Panc1 (cell line): Measurements from ENCODE around the gene MFAP5. TPM values are rescaled to one million over a fixed set of nuclear protein-coding genes. Genes with fewer than 3 reads are reported as not detected.

Experiments used
- ATAC-seq: fragments of 200-7000 bp; cut with Tn5 transposase; 2 replicates; pipeline ENCODE4 v1.9.1; 2020; ENCODE audit warnings: mild to moderate bottlenecking, moderate library complexity
- BruUV-seq: library from RNA; stranded (reverse); fragments of 400-500 nt; replicated peaks from 2 replicates; lab custom pipeline; 2021; lab: Mats Ljungman, UMichigan
- CTCF ChIA-PET: fragments of 300-600 bp; sonication (Branson Sonifier 250); formaldehyde crosslinking; loops from one replicate; lab custom pipeline; 2022; ENCODE audit warnings: antibody characterized with exemption; lab: Charles Lee
- POLR2A ChIA-PET: fragments of 300-600 bp; sonication (Branson Sonifier 250); formaldehyde crosslinking; loops from one replicate; lab custom pipeline; 2022; ENCODE audit warnings: antibody characterized with exemption; lab: Charles Lee
- DNase-seq: peaks from one replicate; pipeline ENCODE4 v3.0.0-alpha.2; 2010; ENCODE audit warnings: low read depth, low spot score
- H3K27ac ChIP-seq: 2 replicates; pipeline ENCODE4 v1.5.1; 2011; ENCODE audit warnings: mild to moderate bottlenecking, low read length, inconsistent platforms
- H3K27me3 ChIP-seq: fragments of 200-500 bp; sonication (Bioruptor generic); 2 replicates; pipeline ENCODE4 v1.6.0; 2014; ENCODE audit warnings: low read length, inconsistent platforms; ENCODE audit not compliant: control insufficient read depth, insufficient read depth
- H3K36me3 ChIP-seq: fragments of 200-500 bp; sonication (Bioruptor generic); 2 replicates; pipeline ENCODE4 v1.5.1; 2014; ENCODE audit warnings: inconsistent platforms, mild to moderate bottlenecking, low read length, moderate library complexity; ENCODE audit not compliant: control insufficient read depth, insufficient read depth
- H3K4me1 ChIP-seq: 2 replicates; pipeline ENCODE4 v1.5.1; 2011; ENCODE audit warnings: inconsistent platforms, mild to moderate bottlenecking, low read length, moderate library complexity; ENCODE audit not compliant: control insufficient read depth, insufficient read depth
- H3K4me3 ChIP-seq, 2 experiments: 2 replicates each; pipeline ENCODE4 v1.5.1; 2011 to 2012; ENCODE audit warnings: low read depth in 2 of 2, low read length in 2 of 2, mild to moderate bottlenecking in 2 of 2, inconsistent platforms in 1 of 2, moderate library complexity in 1 of 2
- H3K9me3 ChIP-seq: fragments of 200-500 bp; sonication (Bioruptor generic); 2 replicates; pipeline ENCODE4 v1.5.1; 2014; ENCODE audit warnings: low read depth, mild to moderate bottlenecking, inconsistent platforms, low read length, moderate library complexity; ENCODE audit not compliant: control insufficient read depth, insufficient read depth
- CTCF ChIP-seq: fragments of 450-650 bp; IDR thresholded peaks from 2 replicates; pipeline ENCODE4 v1.5.1; 2017; ENCODE audit warnings: mild to moderate bottlenecking
- POLR2AphosphoS5 ChIP-seq: IDR thresholded peaks from 2 replicates; pipeline ENCODE4 v1.6.1; 2012; ENCODE audit warnings: mild to moderate bottlenecking, low read depth, low read length, moderate library complexity
- REST ChIP-seq, 2 experiments: IDR thresholded peaks; 2 replicates each; pipeline ENCODE4 v1.6.1; 2011 to 2012; ENCODE audit warnings: low read depth in 2 of 2, control low read depth in 1 of 2, low read length in 1 of 2, mild to moderate bottlenecking in 1 of 2, moderate library complexity in 1 of 2; ENCODE audit not compliant: insufficient read depth in 1 of 2
- SIN3A ChIP-seq: IDR thresholded peaks from 2 replicates; pipeline ENCODE4 v1.6.1; 2012; ENCODE audit warnings: low read depth, mild to moderate bottlenecking, low read length, moderate library complexity, borderline replicate concordance; ENCODE audit not compliant: insufficient read depth
- TCF7L2 ChIP-seq: IDR thresholded peaks from 2 replicates; pipeline ENCODE4 v1.6.1; 2011; ENCODE audit warnings: mild to moderate bottlenecking, low read depth, low read length, inconsistent platforms
- in situ Hi-C: cut with HindIII; loops from 2 replicates; pipeline ENCODE4 v1.10.0; 2016; ENCODE audit warnings: low sequenced_read_pairs, low pct_unique_long_range_greater_than_20kb
- intact Hi-C: fragments of 100-400 bp; cut with micrococcal nuclease; formaldehyde crosslinking; loops from one replicate; pipeline ENCODE4 v1.10.0; 2022; ENCODE audit not compliant: unreplicated experiment
- total RNA-seq: library from RNA; stranded (reverse); gene quantifications from one replicate; pipeline ENCODE4 v1.2.1, GENCODE V29; 2021; ENCODE audit not compliant: unreplicated experiment

The MFAP5 gene
- total RNA-seq, 1 experiment from 2014 or later: not detected

- in situ Hi-C loops (no loop called here), intact Hi-C loops (no loop called here)
- Histone ChIP-seq H3K27ac (no peak overlapping the region), H3K27me3 (no peaks in the 10 kb centered on the region; the same call in 1 of the 2 replicates), H3K4me3 (no peak overlapping the region), H3K4me1 (no peaks in the 10 kb centered on the region), H3K9me3 (no peaks in the 10 kb centered on the region), H3K36me3 (no peaks in the 10 kb centered on the region)
- no TSS peak for BruUV-seq
- DNase-seq (no peak), ATAC-seq (no peak)
- POLR2A ChIA-PET: no interaction called here
- CTCF ChIA-PET: no interaction called here
- no peak for TF ChIP-seq CTCF
- TF ChIP-seq SIN3A: no peak
- no peak for TF ChIP-seq POLR2AphosphoS5
- no peak for TF ChIP-seq REST (IDR thresholded peaks at IDR 0.05; ENCODE audit: insufficient read depth in 1 of 2, low read depth in 2 of 2, low read length in 1 of 2)
- TF ChIP-seq TCF7L2: no peak
Measured at GRCh38 chr12:8603286-8603685, 59.3 kb downstream of the MFAP5 start.

- intact Hi-C loops: no loop called here
- no peak for TF ChIP-seq SIN3A
- no peak for TF ChIP-seq REST (IDR thresholded peaks at IDR 0.05; ENCODE audit: insufficient read depth in 1 of 2, low read depth in 2 of 2, low read length in 1 of 2)
- no peak for TF ChIP-seq POLR2AphosphoS5
- no peak for TF ChIP-seq TCF7L2
- TF ChIP-seq CTCF: no peak
- no peak overlapping the region for H3K4me3 ChIP-seq
- no peaks in the 10 kb centered on the region for H3K9me3 ChIP-seq
- in situ Hi-C loops: no loop called here
- POLR2A ChIA-PET: no interaction called here
- H3K36me3 ChIP-seq: no peaks in the 10 kb centered on the region
- ATAC-seq (no peak), DNase-seq (no peak)
- CTCF ChIA-PET: no interaction called here
- H3K4me1 ChIP-seq: no peaks in the 10 kb centered on the region
- no TSS peak for BruUV-seq
- H3K27me3 ChIP-seq: no peaks in the 10 kb centered on the region
- H3K27ac ChIP-seq: no peak overlapping the region
Measured at GRCh38 chr12:8596561-8596960, 66.1 kb downstream of the MFAP5 start.

Other genes with a start within 250 kb of the MFAP5 start
- gene CLEC6A, start 206.9 kb downstream of the MFAP5 start, total RNA-seq: not detected
- gene CLEC4D, start 149.3 kb downstream of the MFAP5 start, total RNA-seq: not detected
- gene CLEC4E, start 121.9 kb downstream of the MFAP5 start, total RNA-seq: not detected
- gene AICDA, start 50.0 kb downstream of the MFAP5 start, total RNA-seq: not detected
- gene RIMKLB, start 35.2 kb upstream of the MFAP5 start, total RNA-seq: 17.1 TPM
- gene A2ML1, start 159.8 kb upstream of the MFAP5 start, total RNA-seq: not detected